Adrenal gland (tissue), 5 donors: ENCODE data around the gene FHIT.

Experiments used
- POLR2A ChIP-seq, 2 donors: fragments of 450-650 bp; IDR thresholded peaks; one replicate each; pipeline ENCODE4 v1.6.1; 2017; ENCODE audit warnings: antibody characterized with exemption in 2 of 2, mild to moderate bottlenecking in 2 of 2, moderate library complexity in 1 of 2
- TF ChIP-seq, protein P1 (sequence below), 6 experiments: fragments of 450-650 bp in 4 of 6; fragments of 200-600 bp in 2 of 6; sonication (generic) in 1 of 6; IDR thresholded peaks; 1 replicate in 5 of 6; 2 replicates in 1 of 6; pipeline versions ENCODE4 v1.5.1 to v1.8.0; 2016 to 2021; ENCODE audit warnings: antibody characterized with exemption in 6 of 6, mild to moderate bottlenecking in 2 of 6, moderate library complexity in 1 of 6
- donor health status: DM: no; HTN: no; CAD: no.

- TF ChIP-seq, protein P1, sequence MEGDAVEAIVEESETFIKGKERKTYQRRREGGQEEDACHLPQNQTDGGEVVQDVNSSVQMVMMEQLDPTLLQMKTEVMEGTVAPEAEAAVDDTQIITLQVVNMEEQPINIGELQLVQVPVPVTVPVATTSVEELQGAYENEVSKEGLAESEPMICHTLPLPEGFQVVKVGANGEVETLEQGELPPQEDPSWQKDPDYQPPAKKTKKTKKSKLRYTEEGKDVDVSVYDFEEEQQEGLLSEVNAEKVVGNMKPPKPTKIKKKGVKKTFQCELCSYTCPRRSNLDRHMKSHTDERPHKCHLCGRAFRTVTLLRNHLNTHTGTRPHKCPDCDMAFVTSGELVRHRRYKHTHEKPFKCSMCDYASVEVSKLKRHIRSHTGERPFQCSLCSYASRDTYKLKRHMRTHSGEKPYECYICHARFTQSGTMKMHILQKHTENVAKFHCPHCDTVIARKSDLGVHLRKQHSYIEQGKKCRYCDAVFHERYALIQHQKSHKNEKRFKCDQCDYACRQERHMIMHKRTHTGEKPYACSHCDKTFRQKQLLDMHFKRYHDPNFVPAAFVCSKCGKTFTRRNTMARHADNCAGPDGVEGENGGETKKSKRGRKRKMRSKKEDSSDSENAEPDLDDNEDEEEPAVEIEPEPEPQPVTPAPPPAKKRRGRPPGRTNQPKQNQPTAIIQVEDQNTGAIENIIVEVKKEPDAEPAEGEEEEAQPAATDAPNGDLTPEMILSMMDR (IDR thresholded peaks at IDR 0.05), result no peak
- no peak for TF ChIP-seq POLR2A (IDR thresholded peaks at IDR 0.05)
These were observed 1004.9 kb downstream of the FHIT start for GRCh38 chr3:60246361-60246760.
